Measurements from ENCODE around the gene DZIP1L.

The DZIP1L gene

DNA sequence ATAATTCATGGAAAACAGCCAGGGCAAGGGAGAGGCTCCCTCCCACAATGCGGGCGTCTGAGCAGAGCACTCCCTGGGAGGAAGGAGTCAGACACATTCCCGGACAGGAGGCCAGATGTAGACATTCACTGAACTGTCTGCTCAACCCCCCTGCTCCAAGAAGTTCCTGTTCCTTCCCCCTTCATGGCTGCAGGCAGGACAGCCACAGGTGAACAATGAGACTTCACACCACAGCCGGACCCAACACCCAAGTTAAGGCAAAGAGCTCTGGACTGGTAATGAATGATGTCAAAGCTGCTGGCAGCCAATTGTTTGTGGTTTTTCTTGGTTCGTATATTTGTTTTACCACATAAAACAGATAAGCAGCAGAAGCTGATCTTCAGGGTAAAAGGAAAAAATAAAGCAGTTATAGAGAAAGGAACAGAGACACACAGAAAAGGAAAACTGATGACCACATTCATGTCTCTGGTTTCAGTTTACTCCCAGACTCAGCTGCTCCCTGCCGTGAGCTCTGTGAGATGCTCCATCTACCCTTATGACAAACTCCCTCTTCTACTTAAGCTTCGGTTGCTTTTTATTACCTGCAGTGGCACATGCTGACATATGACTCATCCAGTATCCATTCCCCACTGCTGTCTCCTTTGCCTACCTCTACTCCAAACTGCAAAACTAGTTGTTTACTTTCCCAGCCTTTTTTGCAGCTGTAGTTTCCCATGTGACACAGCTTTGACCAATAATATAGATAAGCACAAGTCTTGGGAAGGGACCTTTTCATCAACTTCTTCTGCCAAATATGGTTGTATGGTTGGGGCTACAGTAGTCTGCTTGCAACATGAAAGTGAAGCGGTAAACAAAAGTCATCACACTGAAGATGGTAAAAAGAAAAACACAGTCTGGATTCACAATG is 33.1 kb downstream of the DZIP1L start:
- TF ChIP-seq, protein P1, sequence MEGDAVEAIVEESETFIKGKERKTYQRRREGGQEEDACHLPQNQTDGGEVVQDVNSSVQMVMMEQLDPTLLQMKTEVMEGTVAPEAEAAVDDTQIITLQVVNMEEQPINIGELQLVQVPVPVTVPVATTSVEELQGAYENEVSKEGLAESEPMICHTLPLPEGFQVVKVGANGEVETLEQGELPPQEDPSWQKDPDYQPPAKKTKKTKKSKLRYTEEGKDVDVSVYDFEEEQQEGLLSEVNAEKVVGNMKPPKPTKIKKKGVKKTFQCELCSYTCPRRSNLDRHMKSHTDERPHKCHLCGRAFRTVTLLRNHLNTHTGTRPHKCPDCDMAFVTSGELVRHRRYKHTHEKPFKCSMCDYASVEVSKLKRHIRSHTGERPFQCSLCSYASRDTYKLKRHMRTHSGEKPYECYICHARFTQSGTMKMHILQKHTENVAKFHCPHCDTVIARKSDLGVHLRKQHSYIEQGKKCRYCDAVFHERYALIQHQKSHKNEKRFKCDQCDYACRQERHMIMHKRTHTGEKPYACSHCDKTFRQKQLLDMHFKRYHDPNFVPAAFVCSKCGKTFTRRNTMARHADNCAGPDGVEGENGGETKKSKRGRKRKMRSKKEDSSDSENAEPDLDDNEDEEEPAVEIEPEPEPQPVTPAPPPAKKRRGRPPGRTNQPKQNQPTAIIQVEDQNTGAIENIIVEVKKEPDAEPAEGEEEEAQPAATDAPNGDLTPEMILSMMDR (IDR thresholded peaks at IDR 0.05; ENCODE audit: low read depth, low read length), result no peak
- no peak overlapping the region for H3K27ac ChIP-seq
- H3K9me3 ChIP-seq (ENCODE audit: severe bottlenecking), result no peaks in the 10 kb centered on the region
- H3K36me3 ChIP-seq, result peaks cover 85% of the 10 kb centered on the region
- no peaks in the 10 kb centered on the region for H3K27me3 ChIP-seq (ENCODE audit: insufficient read depth, low read depth, severe bottlenecking)
- H3K4me3 ChIP-seq (ENCODE audit: low read depth, low read length), result no peak overlapping the region
- no peak for DNase-seq

DNA sequence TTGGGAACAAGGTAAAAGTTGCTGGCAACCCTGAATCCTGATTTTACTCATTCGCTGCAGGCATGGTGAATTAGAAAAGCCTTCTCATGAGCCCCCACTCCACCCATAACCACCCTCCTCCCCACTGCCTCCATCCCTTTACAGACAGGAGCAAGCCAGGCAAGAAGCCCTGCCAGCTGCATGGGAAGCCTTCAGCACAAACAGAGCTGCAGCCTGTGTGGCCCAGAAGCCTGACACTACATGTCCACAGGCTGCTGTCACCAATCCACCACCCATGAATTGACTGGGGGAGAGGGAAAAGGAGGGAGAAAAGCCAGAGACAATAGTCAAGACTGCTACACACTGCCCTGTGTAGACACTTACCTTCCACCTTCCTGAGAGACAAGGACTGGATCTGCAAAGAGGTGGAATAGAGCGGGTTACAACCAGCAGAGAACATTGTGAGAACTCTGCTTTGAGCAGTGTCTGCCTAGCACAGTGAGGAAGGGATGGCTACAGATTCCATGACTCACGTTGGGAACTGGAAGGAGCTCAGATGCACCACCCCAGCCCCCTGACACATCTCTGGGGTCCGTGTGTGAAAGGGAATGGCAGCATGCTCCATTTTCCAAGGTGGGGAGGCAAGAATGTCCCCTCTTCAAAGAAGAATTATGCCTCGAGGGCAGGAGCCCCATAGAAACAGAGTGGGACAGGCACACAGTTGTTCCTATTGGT is 33.9 kb downstream of the DZIP1L start:
- no peak overlapping the region for H3K27ac ChIP-seq
- no peak overlapping the region for H3K4me3 ChIP-seq (ENCODE audit: low read depth, low read length)
- no peak for DNase-seq
- H3K9me3 ChIP-seq (ENCODE audit: severe bottlenecking), result no peaks in the 10 kb centered on the region
- peaks cover 85% of the 10 kb centered on the region for H3K36me3 ChIP-seq
- TF ChIP-seq, protein P1 (IDR thresholded peaks at IDR 0.05; ENCODE audit: low read depth, low read length), result no peak
- H3K27me3 ChIP-seq (ENCODE audit: insufficient read depth, low read depth, severe bottlenecking), result no peaks in the 10 kb centered on the region

DNA sequence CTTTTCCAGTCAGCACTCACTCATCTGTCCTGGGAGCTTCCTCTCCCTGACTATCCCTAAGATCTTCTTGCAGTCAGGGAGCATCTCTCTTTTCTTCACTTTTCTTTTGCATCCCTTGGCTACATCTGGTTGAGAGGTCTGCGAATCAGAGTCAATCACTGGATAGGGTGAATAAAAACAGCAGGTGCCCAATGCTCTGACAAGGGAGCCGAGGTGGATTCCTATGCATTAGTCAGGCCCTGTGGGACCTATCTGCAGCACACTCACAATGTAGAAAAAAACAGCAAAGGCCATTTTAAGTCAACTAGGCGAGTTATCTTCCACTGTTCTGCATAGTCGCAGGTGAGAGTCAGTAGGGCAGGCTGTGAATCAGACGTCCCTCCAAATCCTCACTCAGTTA is 35.5 kb downstream of the DZIP1L start:
- H3K36me3 ChIP-seq, result peaks cover 85% of the 10 kb centered on the region
- no peaks in the 10 kb centered on the region for H3K27me3 ChIP-seq (ENCODE audit: insufficient read depth, low read depth, severe bottlenecking)
- TF ChIP-seq, protein P1 (IDR thresholded peaks at IDR 0.05; ENCODE audit: low read depth, low read length), result no peak
- DNase-seq, result no peak
- H3K4me3 ChIP-seq (ENCODE audit: low read depth, low read length), result no peak overlapping the region
- H3K27ac ChIP-seq, result no peak overlapping the region
- no peaks in the 10 kb centered on the region for H3K9me3 ChIP-seq (ENCODE audit: severe bottlenecking)

DNA sequence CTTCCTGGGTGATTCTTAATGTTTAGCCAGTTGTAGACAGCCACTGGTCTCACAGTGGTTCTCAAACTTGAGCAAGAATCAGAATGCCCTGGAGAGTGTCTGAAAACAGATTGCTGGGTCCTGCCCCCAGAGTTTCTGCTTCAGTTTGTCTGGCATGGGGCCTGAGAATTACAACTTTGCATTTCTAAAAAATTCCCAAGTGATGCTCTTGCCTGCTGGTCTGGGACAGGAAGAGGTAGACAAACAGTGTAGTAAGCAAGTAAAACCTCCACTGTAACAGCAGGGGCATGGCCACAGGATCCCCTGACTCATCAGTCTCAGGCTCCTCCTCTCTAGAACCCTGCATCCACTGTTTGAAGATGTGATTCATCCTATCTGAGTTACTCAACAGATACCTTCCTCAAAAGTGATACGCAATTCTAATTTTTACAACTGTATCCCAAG is 36.5 kb downstream of the DZIP1L start:
- no peaks in the 10 kb centered on the region for H3K9me3 ChIP-seq (ENCODE audit: severe bottlenecking)
- H3K36me3 ChIP-seq, result peaks cover 81% of the 10 kb centered on the region
- no peak overlapping the region for H3K27ac ChIP-seq
- TF ChIP-seq, protein P1 (IDR thresholded peaks at IDR 0.05; ENCODE audit: low read depth, low read length), result no peak
- no peak for DNase-seq
- no peaks in the 10 kb centered on the region for H3K27me3 ChIP-seq (ENCODE audit: insufficient read depth, low read depth, severe bottlenecking)
- no peak overlapping the region for H3K4me3 ChIP-seq (ENCODE audit: low read depth, low read length)

DNA sequence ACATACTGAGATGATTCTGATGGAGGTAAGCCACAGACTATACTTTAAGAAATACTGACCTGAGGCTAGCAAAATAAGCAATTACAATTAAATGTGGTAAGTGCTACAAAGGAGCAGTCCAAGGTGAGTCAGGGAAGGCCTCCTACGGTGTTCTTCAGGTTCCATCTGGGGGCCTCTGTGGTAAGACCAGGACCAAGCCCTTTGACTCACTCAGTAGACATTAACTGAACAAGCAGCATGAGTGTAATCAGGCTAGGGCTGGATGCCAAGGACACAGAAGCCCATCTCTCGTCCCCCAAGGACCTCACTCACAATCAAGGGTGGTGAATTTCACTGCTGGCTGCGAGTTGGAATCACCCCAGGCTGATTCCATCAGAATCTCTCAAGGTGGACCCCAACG is 37.3 kb downstream of the DZIP1L start:
- TF ChIP-seq, protein P1 (IDR thresholded peaks at IDR 0.05; ENCODE audit: low read depth, low read length), result no peak
- peaks cover 76% of the 10 kb centered on the region for H3K36me3 ChIP-seq
- H3K27ac ChIP-seq, result no peak overlapping the region
- H3K4me3 ChIP-seq (ENCODE audit: low read depth, low read length), result no peak overlapping the region
- no peaks in the 10 kb centered on the region for H3K27me3 ChIP-seq (ENCODE audit: insufficient read depth, low read depth, severe bottlenecking)
- H3K9me3 ChIP-seq (ENCODE audit: severe bottlenecking), result no peaks in the 10 kb centered on the region
- DNase-seq, result no peak
